Neural cell (in vitro differentiated cells): Measurements from ENCODE around the gene PPM1N. TPM values are rescaled to one million over a fixed set of nuclear protein-coding genes. Genes with fewer than 3 reads are reported as not detected.

Experiments used
- H2AFZ ChIP-seq: fragments of 200-600, 300-800 bp; sonication (generic), shearing (Covaris generic); 2 replicates; pipeline ENCODE4 v1.6.0; 2014; ENCODE audit warnings: low read depth, mild to moderate bottlenecking, antibody characterized with exemption, low read length, moderate library complexity
- H3F3A ChIP-seq: fragments of 200-600 bp; shearing (Covaris generic); 2 replicates; pipeline ENCODE4 v1.6.1; 2016; ENCODE audit warnings: mild to moderate bottlenecking, moderate library complexity, mixed read lengths, antibody characterized with exemption, low read length; ENCODE audit not compliant: insufficient read depth, poor library complexity, severe bottlenecking
- H3K27ac ChIP-seq: fragments of 200-600, 300-800 bp; sonication (generic), shearing (Covaris generic); 2 replicates; pipeline ENCODE4 v1.5.1; 2014; ENCODE audit warnings: mild to moderate bottlenecking, low read length, moderate library complexity
- H3K27me3 ChIP-seq: fragments of 300-800, 200-600 bp; sonication (generic), shearing (Covaris generic); 2 replicates; pipeline ENCODE4 v1.6.0; 2014; ENCODE audit warnings: mild to moderate bottlenecking, low read depth, low read length, moderate library complexity; ENCODE audit not compliant: insufficient read depth
- H3K36me3 ChIP-seq: fragments of 300-800, 200-600 bp; sonication (generic), shearing (Covaris generic); 2 replicates; pipeline ENCODE4 v1.5.1; 2014; ENCODE audit warnings: mild to moderate bottlenecking, antibody characterized with exemption, low read length, moderate library complexity; ENCODE audit not compliant: insufficient read depth
- H3K4me2 ChIP-seq: fragments of 300-800, 200-600 bp; sonication (generic), shearing (Covaris generic); 2 replicates; pipeline ENCODE4 v1.6.0; 2014; ENCODE audit warnings: mild to moderate bottlenecking, low read length
- H3K4me3 ChIP-seq: fragments of 300-800, 200-600 bp; sonication (generic), shearing (Covaris generic); 2 replicates; pipeline ENCODE4 v1.5.1; 2014; ENCODE audit warnings: mild to moderate bottlenecking, low read length, moderate library complexity
- H3K79me2 ChIP-seq: fragments of 200-600 bp; shearing (Covaris generic); replicated peaks from 2 replicates; pipeline ENCODE4 v1.6.0; 2014; ENCODE audit warnings: mild to moderate bottlenecking, low read length, moderate library complexity; ENCODE audit not compliant: insufficient read depth
- H3K9ac ChIP-seq: fragments of 300-800, 200-600 bp; sonication (generic), shearing (Covaris generic); 2 replicates; pipeline ENCODE4 v1.6.1; 2016; ENCODE audit warnings: mild to moderate bottlenecking, low read length, mixed read lengths
- H3K9me2 ChIP-seq: fragments of 200-600 bp; shearing (Covaris generic); 2 replicates; pipeline ENCODE4 v1.6.1; 2016; ENCODE audit warnings: mild to moderate bottlenecking, low read length, mixed read lengths; ENCODE audit not compliant: insufficient read depth
- H3K9me3 ChIP-seq: fragments of 200-600, 300-800 bp; sonication (generic), shearing (Covaris generic); 2 replicates; pipeline ENCODE4 v1.6.1; 2016; ENCODE audit warnings: mild to moderate bottlenecking, mixed run types, low read length, moderate library complexity, mixed read lengths
- H4K20me1 ChIP-seq: fragments of 200-600 bp; shearing (Covaris generic); 2 replicates; pipeline ENCODE4 v1.6.1; 2016; ENCODE audit warnings: mild to moderate bottlenecking, mixed run types; ENCODE audit not compliant: insufficient read depth
- EP300 ChIP-seq: fragments of 450-650 bp; conservative IDR thresholded peaks from 2 replicates; pipeline ENCODE4 v1.6.1; 2014; ENCODE audit warnings: antibody characterized with exemption, mild to moderate bottlenecking, moderate library complexity; ENCODE audit not compliant: poor library complexity, severe bottlenecking
- MXI1 ChIP-seq: fragments of 450-650 bp; conservative IDR thresholded peaks from 2 replicates; pipeline ENCODE4 v1.6.1; 2014; ENCODE audit warnings: antibody characterized with exemption, mild to moderate bottlenecking; ENCODE audit not compliant: poor library complexity, severe bottlenecking
- POLR2AphosphoS5 ChIP-seq: IDR thresholded peaks from 2 replicates; pipeline ENCODE4 v1.6.1; 2012
- RAD21 ChIP-seq: fragments of 450-650 bp; conservative IDR thresholded peaks from 2 replicates; pipeline ENCODE4 v1.6.1; 2014; ENCODE audit warnings: antibody characterized with exemption, mild to moderate bottlenecking, moderate library complexity
- SMC3 ChIP-seq: fragments of 450-650 bp; conservative IDR thresholded peaks from 2 replicates; pipeline ENCODE4 v1.6.1; 2014; ENCODE audit warnings: antibody characterized with exemption, mild to moderate bottlenecking, moderate library complexity; ENCODE audit not compliant: poor library complexity
- TAF1 ChIP-seq: IDR thresholded peaks from 2 replicates; pipeline ENCODE4 v1.6.1; 2012; ENCODE audit warnings: low read depth
- polyA plus RNA-seq: library from polyadenylated mRNA; depleted of rRNA; stranded (reverse); fragments of >200 nt; gene quantifications from 2 replicates; pipeline ENCODE4 v1.2.3, GENCODE V29; 2014
- TF ChIP-seq, protein P1 (sequence below): IDR thresholded peaks from 2 replicates; pipeline ENCODE4 v1.6.1; 2012; ENCODE audit warnings: borderline replicate concordance
- TF ChIP-seq, protein P2 (sequence below): fragments of 450-650 bp; IDR thresholded peaks from 2 replicates; pipeline ENCODE4 v1.5.1; 2014; ENCODE audit warnings: antibody characterized with exemption, mild to moderate bottlenecking, moderate library complexity; ENCODE audit not compliant: poor library complexity, severe bottlenecking

The PPM1N gene
- polyA plus RNA-seq, 1 donor from 2014 or later, result 1.0 TPM

DNA sequence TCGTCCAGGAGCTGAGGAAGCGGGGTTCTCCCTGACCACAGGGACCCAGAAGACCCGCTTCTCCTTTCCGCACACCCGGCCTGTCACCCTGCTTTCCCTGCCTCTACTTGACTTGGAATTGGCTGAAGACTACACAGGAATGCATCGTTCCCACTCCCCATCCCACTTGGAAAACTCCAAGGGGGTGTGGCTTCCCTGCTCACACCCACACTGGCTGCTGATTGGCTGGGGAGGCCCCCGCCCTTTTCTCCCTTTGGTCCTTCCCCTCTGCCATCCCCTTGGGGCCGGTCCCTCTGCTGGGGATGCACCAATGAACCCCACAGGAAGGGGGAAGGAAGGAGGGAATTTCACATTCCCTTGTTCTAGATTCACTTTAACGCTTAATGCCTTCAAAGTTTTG is 27.9 kb downstream of the PPM1N start:
- Histone ChIP-seq H3K4me2 (no peak overlapping the region), H4K20me1 (no peaks in the 10 kb centered on the region), H3K9me3 (no peaks in the 10 kb centered on the region), H3K79me2 (no peaks in the 10 kb centered on the region), H3K27me3 (peaks cover 8% of the 10 kb centered on the region), H3K9ac (no peak overlapping the region), H3K27ac (no peak overlapping the region), H2AFZ (no peak overlapping the region), H3F3A (no peaks in the 10 kb centered on the region), H3K9me2 (no peaks in the 10 kb centered on the region), H3K4me3 (no peak overlapping the region), H3K36me3 (no peaks in the 10 kb centered on the region)
- TF ChIP-seq SMC3 (no peak), MXI1 (no peak), POLR2AphosphoS5 (no peak), RAD21 (no peak), EP300 (no peak)

DNA sequence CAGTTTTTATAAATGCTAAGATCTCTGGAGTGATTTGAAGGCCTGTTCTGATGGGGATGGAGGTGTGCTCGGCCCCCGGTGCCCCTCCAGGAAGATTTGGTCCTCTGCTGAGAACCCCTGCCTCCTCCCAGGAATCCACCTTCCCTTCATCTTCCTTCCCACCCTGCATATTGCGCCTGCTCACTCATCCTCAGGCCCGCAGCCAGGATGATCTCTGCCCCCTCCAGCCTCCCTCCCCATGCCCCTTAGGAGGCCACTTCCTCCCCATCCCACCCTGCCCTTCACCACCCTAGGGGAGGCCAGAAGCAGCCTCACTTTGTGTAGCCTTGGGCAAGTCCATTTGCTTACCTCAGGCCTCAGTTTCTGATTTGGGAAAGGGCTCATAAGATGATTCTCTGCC is 28.7 kb downstream of the PPM1N start:
- Histone ChIP-seq H3K9me3 (no peaks in the 10 kb centered on the region), H3K4me2 (no peak overlapping the region), H3K27me3 (peaks cover 8% of the 10 kb centered on the region), H3K79me2 (no peaks in the 10 kb centered on the region), H3K9ac (no peak overlapping the region), H3K27ac (no peak overlapping the region), H3K36me3 (no peaks in the 10 kb centered on the region), H2AFZ (no peak overlapping the region), H3K4me3 (no peak overlapping the region), H4K20me1 (no peaks in the 10 kb centered on the region), H3K9me2 (no peaks in the 10 kb centered on the region), H3F3A (no peaks in the 10 kb centered on the region)
- TF ChIP-seq, protein P1, sequence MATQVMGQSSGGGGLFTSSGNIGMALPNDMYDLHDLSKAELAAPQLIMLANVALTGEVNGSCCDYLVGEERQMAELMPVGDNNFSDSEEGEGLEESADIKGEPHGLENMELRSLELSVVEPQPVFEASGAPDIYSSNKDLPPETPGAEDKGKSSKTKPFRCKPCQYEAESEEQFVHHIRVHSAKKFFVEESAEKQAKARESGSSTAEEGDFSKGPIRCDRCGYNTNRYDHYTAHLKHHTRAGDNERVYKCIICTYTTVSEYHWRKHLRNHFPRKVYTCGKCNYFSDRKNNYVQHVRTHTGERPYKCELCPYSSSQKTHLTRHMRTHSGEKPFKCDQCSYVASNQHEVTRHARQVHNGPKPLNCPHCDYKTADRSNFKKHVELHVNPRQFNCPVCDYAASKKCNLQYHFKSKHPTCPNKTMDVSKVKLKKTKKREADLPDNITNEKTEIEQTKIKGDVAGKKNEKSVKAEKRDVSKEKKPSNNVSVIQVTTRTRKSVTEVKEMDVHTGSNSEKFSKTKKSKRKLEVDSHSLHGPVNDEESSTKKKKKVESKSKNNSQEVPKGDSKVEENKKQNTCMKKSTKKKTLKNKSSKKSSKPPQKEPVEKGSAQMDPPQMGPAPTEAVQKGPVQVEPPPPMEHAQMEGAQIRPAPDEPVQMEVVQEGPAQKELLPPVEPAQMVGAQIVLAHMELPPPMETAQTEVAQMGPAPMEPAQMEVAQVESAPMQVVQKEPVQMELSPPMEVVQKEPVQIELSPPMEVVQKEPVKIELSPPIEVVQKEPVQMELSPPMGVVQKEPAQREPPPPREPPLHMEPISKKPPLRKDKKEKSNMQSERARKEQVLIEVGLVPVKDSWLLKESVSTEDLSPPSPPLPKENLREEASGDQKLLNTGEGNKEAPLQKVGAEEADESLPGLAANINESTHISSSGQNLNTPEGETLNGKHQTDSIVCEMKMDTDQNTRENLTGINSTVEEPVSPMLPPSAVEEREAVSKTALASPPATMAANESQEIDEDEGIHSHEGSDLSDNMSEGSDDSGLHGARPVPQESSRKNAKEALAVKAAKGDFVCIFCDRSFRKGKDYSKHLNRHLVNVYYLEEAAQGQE, result no peak
- no peak for TF ChIP-seq EP300
- no peak for TF ChIP-seq MXI1
- TF ChIP-seq POLR2AphosphoS5, result no peak
- no peak for TF ChIP-seq TAF1
- no peak for TF ChIP-seq RAD21

DNA sequence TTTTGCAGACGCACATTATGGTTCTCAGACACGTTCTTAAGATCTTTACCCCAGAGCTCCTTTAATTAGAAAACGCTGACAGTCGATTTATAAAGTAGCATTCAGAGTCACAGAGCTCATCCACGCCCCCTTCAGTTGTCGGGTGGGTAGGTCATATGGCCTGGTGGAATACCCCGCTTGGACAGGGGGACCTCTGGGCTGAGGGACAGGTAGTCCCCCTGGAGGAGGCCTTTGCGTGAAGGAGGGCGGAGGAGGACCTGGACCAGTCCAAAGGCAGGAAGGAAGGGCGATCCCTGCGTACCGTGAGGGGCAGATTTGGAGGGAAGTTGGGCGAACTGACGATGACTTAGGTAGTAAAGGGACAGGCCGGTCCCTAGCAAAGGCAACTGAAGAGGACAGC is 29.5 kb downstream of the PPM1N start:
- TF ChIP-seq SMC3 (no peak), EP300 (no peak)
- TF ChIP-seq, protein P2, sequence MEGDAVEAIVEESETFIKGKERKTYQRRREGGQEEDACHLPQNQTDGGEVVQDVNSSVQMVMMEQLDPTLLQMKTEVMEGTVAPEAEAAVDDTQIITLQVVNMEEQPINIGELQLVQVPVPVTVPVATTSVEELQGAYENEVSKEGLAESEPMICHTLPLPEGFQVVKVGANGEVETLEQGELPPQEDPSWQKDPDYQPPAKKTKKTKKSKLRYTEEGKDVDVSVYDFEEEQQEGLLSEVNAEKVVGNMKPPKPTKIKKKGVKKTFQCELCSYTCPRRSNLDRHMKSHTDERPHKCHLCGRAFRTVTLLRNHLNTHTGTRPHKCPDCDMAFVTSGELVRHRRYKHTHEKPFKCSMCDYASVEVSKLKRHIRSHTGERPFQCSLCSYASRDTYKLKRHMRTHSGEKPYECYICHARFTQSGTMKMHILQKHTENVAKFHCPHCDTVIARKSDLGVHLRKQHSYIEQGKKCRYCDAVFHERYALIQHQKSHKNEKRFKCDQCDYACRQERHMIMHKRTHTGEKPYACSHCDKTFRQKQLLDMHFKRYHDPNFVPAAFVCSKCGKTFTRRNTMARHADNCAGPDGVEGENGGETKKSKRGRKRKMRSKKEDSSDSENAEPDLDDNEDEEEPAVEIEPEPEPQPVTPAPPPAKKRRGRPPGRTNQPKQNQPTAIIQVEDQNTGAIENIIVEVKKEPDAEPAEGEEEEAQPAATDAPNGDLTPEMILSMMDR, result no peak
- TF ChIP-seq, protein P1, result no peak
- no peaks in the 10 kb centered on the region for H3F3A ChIP-seq
- no peaks in the 10 kb centered on the region for H3K9me3 ChIP-seq
- H3K9ac ChIP-seq, result no peak overlapping the region
- no peaks in the 10 kb centered on the region for H3K36me3 ChIP-seq
- no peaks in the 10 kb centered on the region for H4K20me1 ChIP-seq
- no peak overlapping the region for H3K4me3 ChIP-seq
- H3K9me2 ChIP-seq, result no peaks in the 10 kb centered on the region
- H2AFZ ChIP-seq, result no peak overlapping the region
- peaks cover 8% of the 10 kb centered on the region for H3K27me3 ChIP-seq
- H3K4me2 ChIP-seq, result no peak overlapping the region
- no peaks in the 10 kb centered on the region for H3K79me2 ChIP-seq
- no peak overlapping the region for H3K27ac ChIP-seq
